ENCODE measurements around the gene ANXA2.

GRCh38 chr15:60316961-60317360, 80.8 kb downstream of the ANXA2 start:
- TF ChIP-seq CTCF (optimal IDR thresholded peaks at IDR 0.05 in 1 of 3, IDR thresholded peaks at IDR 0.05 in 1 of 3, conservative IDR thresholded peaks at IDR 0.05 in 1 of 3; ENCODE audit: extremely low read depth in 1 of 3, insufficient read depth in 2 of 3, low read length in 3 of 3) (no peak), EZH2 (IDR thresholded peaks at IDR 0.05; ENCODE audit: low read length) (no peak)
